Activated CD8-positive, alpha-beta T cell treated with anti-CD3 and anti-CD28 coated beads, Interleukin-2, amount 10 ng/mL, durations not matched to agents 7 days and 5 days (primary cell): ENCODE data around the gene NAXD. TPM values are rescaled to one million over a fixed set of nuclear protein-coding genes. Genes with fewer than 3 reads are reported as not detected.
"Not testable (repeated sequence)": the region's sequence is repeated elsewhere in the genome, so short reads cannot be mapped to it uniquely, and the experiment has no call there.

Experiments
- ATAC-seq: fragments of 150-1000 bp; cut with Tn5 transposase; one replicate; pipeline ENCODE4 v1.10.0; 2021; ENCODE audit warnings: moderate library complexity
- CTCF ChIA-PET: fragments of 350-600 bp; sonication (Branson Sonifier 250); formaldehyde crosslinking; loops from one replicate; lab custom pipeline; 2021; ENCODE audit warnings: antibody characterized with exemption; lab: Charles Lee
- POLR2A ChIA-PET: fragments of 350-600 bp; sonication (Branson Sonifier 250); formaldehyde crosslinking; loops from one replicate; lab custom pipeline; 2021; ENCODE audit warnings: antibody characterized with exemption; lab: Charles Lee
- DNase-seq: peaks from one replicate; pipeline ENCODE4 v3.0.0-alpha.2; 2020
- H3K27ac Mint-ChIP-seq: one replicate; pipeline ENCODE4 v1.8.0; 2021; ENCODE audit warnings: mild to moderate bottlenecking, mixed read lengths
- H3K27me3 Mint-ChIP-seq: one replicate; pipeline ENCODE4 v1.8.0; 2021; ENCODE audit warnings: low read depth, mixed read lengths
- H3K36me3 Mint-ChIP-seq: one replicate; pipeline ENCODE4 v1.8.0; 2021; ENCODE audit warnings: low read depth, mixed read lengths
- H3K4me1 Mint-ChIP-seq: one replicate; pipeline ENCODE4 v1.8.0; 2021; ENCODE audit warnings: low read depth, mixed read lengths
- H3K4me3 Mint-ChIP-seq: one replicate; pipeline ENCODE4 v1.8.0; 2021; ENCODE audit warnings: mild to moderate bottlenecking, mixed read lengths
- H3K9me3 Mint-ChIP-seq: one replicate; pipeline ENCODE4 v1.8.0; 2022; ENCODE audit warnings: mixed read lengths; ENCODE audit not compliant: insufficient read depth
- total RNA-seq, 2 experiments: library from RNA; stranded (reverse); gene quantifications; one replicate each; pipeline ENCODE4 v1.2.3, GENCODE V29; 2021

NAXD gene
- total RNA-seq, 2 experiments from 2014 or later: 23.7 to 24.3 TPM

DNA sequence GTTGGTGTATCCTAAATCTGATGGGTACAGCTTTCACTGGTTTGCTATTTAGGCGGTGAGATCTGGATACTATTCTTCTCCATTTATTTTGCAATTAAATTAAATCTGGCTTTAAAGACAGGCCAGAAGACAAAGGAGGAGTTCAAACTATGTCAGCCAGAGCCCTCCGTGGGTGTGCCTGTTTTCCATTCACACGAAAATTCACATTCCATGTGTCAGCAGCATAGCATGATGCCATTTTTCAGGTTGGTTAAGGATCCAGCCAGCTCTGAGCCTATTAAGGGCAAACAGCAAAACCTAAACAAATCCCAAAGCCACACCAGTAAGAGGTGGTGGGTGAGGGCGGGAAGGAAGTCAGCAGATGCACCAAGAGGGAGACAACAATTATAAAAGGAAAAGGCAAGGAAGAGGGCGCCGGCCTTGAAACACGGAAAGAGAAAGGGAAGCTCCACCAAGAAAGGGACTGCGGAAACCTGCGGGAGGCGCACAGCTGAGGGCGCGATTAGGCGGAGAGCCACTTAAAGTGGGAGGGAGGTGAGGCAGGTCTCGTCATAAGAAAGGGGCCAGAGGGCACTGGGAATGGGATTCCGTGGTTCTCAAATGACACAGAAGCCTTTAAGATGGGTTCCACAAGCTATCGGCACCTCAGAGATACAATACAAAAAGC lies 47.6 kb downstream of the NAXD start:
- peaks cover 14% of the 10 kb centered on the region for H3K4me1 Mint-ChIP-seq
- CTCF ChIA-PET: interaction anchor here (0.7 kb wide), 1 partner anchor 18 kb away, joined by 3 read pairs; no protein-coding TSS in a partner anchor

DNA sequence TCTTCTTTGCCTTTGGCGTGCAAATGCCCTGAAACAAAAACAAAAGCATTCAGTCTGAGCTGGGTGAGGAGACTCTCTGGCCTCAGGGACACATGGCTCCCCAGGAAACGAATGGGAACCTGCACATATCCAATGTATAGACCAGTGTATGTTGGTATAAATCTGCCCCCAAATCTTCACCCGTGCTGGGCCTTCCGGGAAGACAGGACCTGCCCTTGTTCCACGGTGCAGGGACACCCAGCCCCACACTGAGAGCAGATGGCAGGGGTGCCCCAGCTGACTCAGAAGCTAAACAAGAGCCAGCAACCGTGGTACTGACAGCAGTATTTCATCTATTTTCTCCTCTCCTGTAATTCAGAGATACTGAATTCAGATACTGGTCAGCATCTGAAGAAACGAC lies 48.1 kb downstream of the NAXD start:
- ChIA-PET POLR2A (no interaction called here), CTCF (interaction anchor here (0.7 to 1.1 kb wide), 2 partner anchors 19 to 155 kb away, joined by 3 read pairs; no protein-coding TSS in a partner anchor)
- Mint-ChIP-seq H3K4me1 (peaks cover 8% of the 10 kb centered on the region), H3K4me3 (no peak overlapping the region), H3K9me3 (no peaks in the 10 kb centered on the region), H3K27ac (no peak overlapping the region), H3K36me3 (peaks cover 72% of the 10 kb centered on the region), H3K27me3 (no peaks in the 10 kb centered on the region)
- DNase-seq (no peak), ATAC-seq (no peak)

More for the DNA sequence above, 47.6 kb downstream of the NAXD start:
- Mint-ChIP-seq H3K27ac (no peak overlapping the region), H3K4me3 (no peak overlapping the region), H3K9me3 (no peaks in the 10 kb centered on the region), H3K27me3 (no peaks in the 10 kb centered on the region), H3K36me3 (peaks cover 76% of the 10 kb centered on the region)
- POLR2A ChIA-PET: no interaction called here
- DNase-seq (no peak), ATAC-seq (no peak)

DNA sequence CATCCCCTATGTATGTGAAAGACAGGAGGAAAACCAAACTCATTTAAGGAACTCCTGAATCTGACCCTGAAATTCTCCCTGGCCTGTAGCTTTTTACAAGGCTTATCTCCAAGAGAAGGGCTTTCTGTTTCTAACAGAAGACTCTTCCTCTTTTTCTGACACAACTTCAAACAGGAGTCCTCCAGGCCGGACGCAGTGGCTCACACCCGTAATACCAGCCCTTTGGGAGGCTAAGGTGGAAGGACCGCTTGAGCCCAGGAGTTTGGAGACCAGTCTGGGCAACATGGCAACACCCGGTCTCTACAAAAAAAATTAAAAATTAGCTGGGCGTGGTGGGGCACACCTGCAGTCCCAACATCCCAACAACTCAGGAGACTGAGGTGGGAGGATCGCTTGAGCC lies 48.7 kb downstream of the NAXD start:
- H3K4me1 Mint-ChIP-seq: peaks cover 4% of the 10 kb centered on the region
- POLR2A ChIA-PET: interaction anchor here (0.6 kb wide), 1 partner anchor 51 kb away, joined by 5 read pairs; no protein-coding TSS in a partner anchor
- CTCF ChIA-PET: interaction anchor here (1.1 kb wide), 1 partner anchor 155 kb away, joined by 3 read pairs; no protein-coding TSS in a partner anchor
- no peak overlapping the region for H3K27ac Mint-ChIP-seq
- ATAC-seq (no peak), DNase-seq (no peak)
- no peaks in the 10 kb centered on the region for H3K9me3 Mint-ChIP-seq
- H3K4me3 Mint-ChIP-seq: no peak overlapping the region
- H3K36me3 Mint-ChIP-seq: peaks cover 70% of the 10 kb centered on the region
- no peaks in the 10 kb centered on the region for H3K27me3 Mint-ChIP-seq

DNA sequence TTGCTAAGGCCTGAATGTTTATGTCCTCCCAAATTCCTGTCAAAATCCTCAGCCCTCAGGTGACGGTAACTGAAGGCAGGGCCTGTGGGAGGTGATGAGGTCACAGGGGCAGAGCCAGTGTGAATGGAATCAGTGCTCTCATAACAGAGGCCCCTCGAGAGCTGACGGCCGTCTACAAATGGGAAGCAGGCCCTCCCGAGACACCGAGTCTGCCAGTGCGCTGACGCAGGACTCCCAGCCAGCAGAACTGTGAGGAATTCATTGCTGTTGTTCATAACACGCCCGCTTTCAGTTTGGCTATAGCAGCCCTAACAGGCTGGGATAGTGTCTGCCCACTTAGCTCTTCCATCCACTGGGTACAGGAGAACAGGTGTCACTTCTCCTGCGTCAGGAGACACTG lies 49.3 kb downstream of the NAXD start:
- H3K27me3 Mint-ChIP-seq: no peaks in the 10 kb centered on the region
- ATAC-seq (no peak), DNase-seq (no peak)
- H3K4me1 Mint-ChIP-seq: no peaks in the 10 kb centered on the region
- H3K9me3 Mint-ChIP-seq: no peaks in the 10 kb centered on the region
- no peak overlapping the region for H3K4me3 Mint-ChIP-seq
- no peak overlapping the region for H3K27ac Mint-ChIP-seq
- ChIA-PET POLR2A (interaction anchor here (0.6 kb wide), 1 partner anchor 51 kb away, joined by 5 read pairs; no protein-coding TSS in a partner anchor), CTCF (no interaction called here)
- peaks cover 69% of the 10 kb centered on the region for H3K36me3 Mint-ChIP-seq

DNA sequence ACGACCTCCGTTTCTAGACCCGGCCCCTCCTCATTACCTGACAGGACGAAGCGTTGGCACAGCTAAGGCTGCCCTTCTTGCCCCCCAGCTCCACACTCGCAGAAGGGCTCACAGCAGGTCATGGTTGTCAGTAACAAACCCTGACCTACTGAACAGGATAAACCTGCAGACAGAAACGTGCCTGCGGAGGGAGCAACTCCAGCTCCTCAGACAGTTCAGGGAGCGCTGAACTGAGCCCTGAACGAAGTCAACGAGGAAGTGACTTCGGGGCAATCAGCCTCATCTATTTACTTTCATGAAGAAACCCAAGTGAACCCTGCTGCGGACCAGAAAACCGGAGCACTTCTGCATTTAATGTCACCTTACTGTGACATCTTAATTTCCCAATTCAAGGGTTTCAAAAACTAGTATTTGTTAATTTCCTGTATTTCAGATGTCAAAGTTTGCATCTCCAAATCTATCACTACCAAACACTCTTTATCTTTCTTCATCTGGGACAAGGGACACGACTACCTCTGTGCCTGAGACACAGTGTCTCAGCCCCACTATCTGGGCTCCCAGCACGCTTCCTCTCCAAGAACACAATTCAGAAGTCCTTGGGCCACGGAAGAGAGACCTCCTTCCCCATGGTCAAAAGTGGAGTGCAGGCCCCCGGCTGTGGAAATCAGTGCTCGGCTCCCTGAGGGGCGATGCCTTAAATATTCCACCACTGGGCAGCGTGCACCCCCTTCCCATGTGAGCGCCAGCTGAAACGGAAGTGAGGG lies 50.3 kb downstream of the NAXD start:
- Mint-ChIP-seq H3K27ac (no peak overlapping the region), H3K36me3 (peaks cover 73% of the 10 kb centered on the region)

DNA sequence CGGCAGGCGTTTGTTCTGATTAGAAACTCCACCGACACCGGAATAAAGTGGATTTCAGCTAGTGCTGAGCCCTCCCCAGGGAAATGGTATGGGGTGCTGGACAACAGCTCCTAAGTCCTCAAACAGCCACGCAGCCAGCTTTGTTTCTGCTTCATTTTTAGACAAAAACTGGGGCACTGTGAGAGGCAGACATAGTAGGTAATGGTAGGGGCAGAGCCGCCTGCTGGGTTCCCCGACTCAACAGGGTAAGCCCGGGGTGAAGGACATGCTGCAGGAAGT lies 50.8 kb downstream of the NAXD start:
- Mint-ChIP-seq H3K27me3 (no peaks in the 10 kb centered on the region), H3K36me3 (peaks cover 74% of the 10 kb centered on the region), H3K4me1 (peaks cover 5% of the 10 kb centered on the region), H3K4me3 (no peak overlapping the region), H3K27ac (no peak overlapping the region), H3K9me3 (no peaks in the 10 kb centered on the region)
- ChIA-PET POLR2A (no interaction called here), CTCF (interaction anchor here (0.7 to 0.9 kb wide), 2 partner anchors 15 to 50 kb away, joined by 3 read pairs; no protein-coding TSS in a partner anchor)
- ATAC-seq (no peak), DNase-seq (no peak)

More for the DNA sequence above, 50.3 kb downstream of the NAXD start:
- Mint-ChIP-seq H3K4me1 (peaks cover 1% of the 10 kb centered on the region), H3K9me3 (no peaks in the 10 kb centered on the region), H3K4me3 (no peak overlapping the region), H3K27me3 (no peaks in the 10 kb centered on the region)
- no peak for DNase-seq
- ChIA-PET CTCF (interaction anchor here (0.7 kb wide), 1 partner anchor 49 kb away, joined by 3 read pairs; no protein-coding TSS in a partner anchor), POLR2A (no interaction called here)
- no peak for ATAC-seq

DNA sequence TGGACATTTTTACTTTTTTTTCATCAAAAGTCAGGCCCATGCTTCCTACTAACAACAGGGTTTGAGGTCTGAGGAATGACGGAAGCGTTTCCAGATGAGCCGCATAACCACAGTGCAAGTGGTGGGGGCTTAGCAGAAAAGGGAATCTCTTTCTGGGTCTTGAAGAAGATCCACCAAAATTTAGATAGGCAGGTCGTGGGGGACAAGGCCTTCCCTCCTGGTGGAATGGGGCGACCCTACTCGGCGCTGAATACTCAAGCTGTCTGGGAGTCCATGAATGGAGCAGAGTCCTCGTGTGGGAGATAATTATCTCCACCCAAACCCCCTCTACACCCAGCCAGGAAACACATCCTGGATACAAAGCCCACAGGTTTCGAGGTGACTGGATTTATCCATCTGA lies 53.7 kb downstream of the NAXD start:
- Mint-ChIP-seq H3K27ac (no peak overlapping the region), H3K4me1 (peaks cover 5% of the 10 kb centered on the region), H3K36me3 (peaks cover 69% of the 10 kb centered on the region), H3K27me3 (no peaks in the 10 kb centered on the region), H3K9me3 (no peaks in the 10 kb centered on the region), H3K4me3 (no peak overlapping the region)
- CTCF ChIA-PET: no interaction called here
- ATAC-seq (no peak), DNase-seq (no peak)
- POLR2A ChIA-PET: no interaction called here

DNA sequence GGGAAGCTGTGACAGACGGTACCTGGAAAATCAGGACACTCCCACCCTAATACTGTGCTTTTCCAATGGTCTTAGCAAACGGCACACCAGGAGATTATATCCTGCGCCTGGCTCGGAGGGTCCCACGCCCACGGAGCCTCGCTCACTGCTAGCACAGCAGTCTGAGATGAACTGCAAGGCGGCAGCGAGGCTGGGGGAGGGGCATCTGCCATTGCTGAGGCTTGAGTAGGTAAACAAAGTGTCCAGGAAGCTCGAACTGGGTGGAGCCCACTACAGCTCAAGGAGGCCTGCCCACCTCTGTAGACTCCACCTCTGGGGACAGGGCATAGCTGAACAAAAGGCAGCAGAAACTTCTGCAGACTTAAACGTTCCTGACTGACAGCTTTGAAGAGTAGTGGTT lies 54.5 kb downstream of the NAXD start:
- CTCF ChIA-PET: interaction anchor here (0.6 kb wide), 1 partner anchor 53 kb away, joined by 3 read pairs; no protein-coding TSS in a partner anchor
- H3K4me1 Mint-ChIP-seq, ATAC-seq, H3K27me3 Mint-ChIP-seq, DNase-seq, H3K9me3 Mint-ChIP-seq, POLR2A ChIA-PET, H3K4me3 Mint-ChIP-seq, H3K27ac Mint-ChIP-seq: not testable (repeated sequence)
- H3K36me3 Mint-ChIP-seq: peaks cover 73% of the 10 kb centered on the region

DNA sequence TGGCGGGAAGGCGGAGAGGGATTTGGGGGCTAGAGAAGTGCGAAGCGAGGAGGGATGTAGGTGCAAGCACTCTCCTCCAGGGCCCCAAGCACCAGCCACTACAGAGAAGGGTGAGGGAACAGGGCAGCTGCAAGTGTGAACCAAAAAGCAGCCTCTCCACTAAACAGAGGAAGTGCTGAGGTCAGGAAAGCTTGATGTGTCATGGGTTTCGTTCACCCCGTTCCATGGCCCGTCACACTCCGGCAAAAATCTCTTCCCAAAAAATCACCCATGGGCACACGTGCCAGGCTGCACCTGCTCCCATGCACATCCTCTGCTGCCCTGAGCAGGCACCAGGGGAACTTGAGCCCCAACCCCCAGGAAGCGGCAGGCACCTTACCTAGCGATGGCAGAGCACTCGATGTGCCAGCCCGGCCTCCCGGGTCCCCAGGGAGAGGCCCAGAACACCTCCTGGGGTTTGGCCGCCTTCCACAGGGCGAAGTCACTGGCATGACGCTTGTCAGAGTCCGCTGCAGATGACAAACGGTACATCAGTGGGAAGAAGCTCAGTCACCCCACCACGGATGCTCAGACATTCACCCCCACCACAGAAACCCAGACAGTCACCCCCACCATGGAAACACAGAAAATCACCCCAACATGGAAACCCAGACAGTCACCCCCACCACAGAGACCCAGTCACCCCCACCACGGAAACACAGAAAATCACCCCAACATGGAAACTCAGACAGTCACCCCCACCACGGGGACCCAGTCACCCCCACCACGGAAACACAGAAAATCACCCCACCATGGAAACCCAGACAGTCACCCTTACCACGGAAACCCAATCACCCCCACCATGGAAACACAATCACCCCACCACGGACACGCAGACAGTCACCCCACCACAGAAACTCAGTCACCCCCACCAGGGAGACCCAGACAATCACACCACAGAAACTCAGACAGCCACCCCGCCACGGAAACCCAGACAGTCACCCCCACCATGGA lies 61.5 kb downstream of the NAXD start:
- H3K27ac Mint-ChIP-seq: peak overlapping the region; percentile 20
- CTCF ChIA-PET: interaction anchor here (0.8 kb wide), 1 partner anchor 393 kb away, joined by 4 read pairs; no protein-coding TSS in a partner anchor
- POLR2A ChIA-PET: interaction anchor here (0.9 kb wide), 1 partner anchor 42 kb away, joined by 3 read pairs; no protein-coding TSS in a partner anchor

DNA sequence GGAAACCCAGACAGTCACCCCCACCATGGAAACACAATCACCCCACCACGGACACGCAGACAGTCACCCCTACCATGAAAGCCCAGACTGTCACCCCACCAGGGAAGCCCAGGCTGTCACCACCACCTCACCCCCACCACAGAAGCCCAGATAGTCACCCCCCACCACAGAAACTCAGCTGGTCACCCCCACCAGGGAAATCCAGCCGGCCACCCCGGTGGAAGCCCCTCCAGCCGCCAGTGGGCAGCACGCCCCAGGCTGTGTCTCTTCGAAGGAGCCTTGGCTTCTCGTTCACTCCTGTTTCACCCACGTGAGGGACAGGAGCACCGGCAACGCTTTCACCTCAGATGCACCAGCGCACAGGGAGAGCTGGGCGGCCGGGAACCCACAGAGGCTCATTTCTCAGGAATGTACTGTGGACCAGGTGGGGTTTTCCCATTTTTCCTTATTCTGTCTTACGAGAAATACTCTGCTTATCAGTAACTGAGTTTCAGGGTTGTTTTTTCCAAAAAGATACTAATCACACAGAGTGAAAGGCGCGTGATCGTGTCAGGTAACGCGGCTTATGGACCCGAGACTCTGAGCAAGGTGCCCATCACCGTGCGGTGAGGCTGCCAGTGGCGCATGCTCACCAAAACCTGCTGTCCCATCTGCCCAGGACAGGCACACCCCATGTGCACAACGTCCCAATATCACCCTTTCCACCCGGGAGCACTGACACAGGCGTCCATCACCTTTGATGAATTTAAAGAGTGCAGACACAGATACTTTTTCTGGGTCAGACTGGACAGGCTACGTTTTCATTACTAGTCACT lies 62.6 kb downstream of the NAXD start:
- Mint-ChIP-seq H3K36me3 (peaks cover 77% of the 10 kb centered on the region), H3K4me1 (no peaks in the 10 kb centered on the region), H3K4me3 (no peak overlapping the region), H3K9me3 (no peaks in the 10 kb centered on the region), H3K27ac (no peak overlapping the region), H3K27me3 (no peaks in the 10 kb centered on the region)
- ChIA-PET CTCF (no interaction called here), POLR2A (interaction anchor here (0.9 kb wide), 1 partner anchor 41 kb away, joined by 3 read pairs; no protein-coding TSS in a partner anchor)
- no peak for DNase-seq
- ATAC-seq: no peak

More for the DNA sequence above, 61.5 kb downstream of the NAXD start:
- H3K36me3 Mint-ChIP-seq: peaks cover 80% of the 10 kb centered on the region
- peak; percentile 33 for ATAC-seq
- DNase-seq: no peak
- no peak overlapping the region for H3K4me3 Mint-ChIP-seq
- no peaks in the 10 kb centered on the region for H3K27me3 Mint-ChIP-seq
- no peaks in the 10 kb centered on the region for H3K9me3 Mint-ChIP-seq
- no peaks in the 10 kb centered on the region for H3K4me1 Mint-ChIP-seq
